Testis (tissue), 3 donors: ENCODE measurements around the gene WDR36. TPM values are rescaled to one million over a fixed set of nuclear protein-coding genes. Genes with fewer than 3 reads are reported as not detected.

Experiments used
- DNase-seq: peaks from one replicate; pipeline ENCODE4 v3.0.0-alpha.2; 2019
- H3K27ac ChIP-seq, 2 donors: fragments of 200-600 bp; sonication (generic); one replicate each; pipeline ENCODE4 v1.5.1; 2019
- H3K27me3 ChIP-seq: fragments of 200-600 bp; sonication (generic); one replicate; pipeline ENCODE4 v1.5.1; 2019
- H3K36me3 ChIP-seq: fragments of 200-600 bp; sonication (generic); one replicate; pipeline ENCODE4 v1.5.1; 2017; ENCODE audit warnings: low read depth; ENCODE audit errors: missing control alignments
- H3K4me1 ChIP-seq: fragments of 200-600 bp; sonication (generic); one replicate; pipeline ENCODE4 v1.5.1; 2019
- H3K4me3 ChIP-seq, 2 donors: fragments of 200-600 bp; sonication (generic); one replicate each; pipeline ENCODE4 v1.5.1; 2017 to 2019
- H3K9me3 ChIP-seq: fragments of 200-600 bp; sonication (generic); one replicate; pipeline ENCODE4 v1.5.1; 2017
- POLR2A ChIP-seq: fragments of 450-650 bp; IDR thresholded peaks from one replicate; pipeline ENCODE4 v1.6.1; 2017; ENCODE audit warnings: antibody characterized with exemption, mild to moderate bottlenecking, moderate library complexity
- WGBS, 2 donors: methylation state at CpG; one replicate each; pipeline ENCODE4 v1.1.5; 2018; 5-methylcytosine and 5-hydroxymethylcytosine counted together
- intact Hi-C: fragments of 100-400 bp; cut with DNase I; formaldehyde crosslinking; loops from one replicate; pipeline ENCODE4 v1.15.1; 2023; ENCODE audit warnings: low total_unique reads
- polyA plus RNA-seq: library from polyadenylated mRNA; stranded (reverse); fragments of 350-450 nt; fragmentation: Illumina TruSeq; extraction: RNeasy Lipid Tissue Mini Kit (QIAGEN cat#74804); gene quantifications from one replicate; pipeline ENCODE4 v1.2.3, GENCODE V29; 2014; ENCODE audit warnings: low read depth, low replicate concordance; ENCODE audit not compliant: insufficient read depth
- total RNA-seq, 2 donors: library from RNA; depleted of rRNA; stranded (reverse); fragments of >200 nt; gene quantifications; one replicate each; pipeline ENCODE4 v1.2.3, GENCODE V29; 2016
- TF ChIP-seq, protein P1 (sequence below), 3 experiments: fragments of 450-650 bp in 2 of 3; fragments of 200-600 bp in 1 of 3; sonication (generic) in 1 of 3; IDR thresholded peaks; one replicate each; pipeline ENCODE4 v1.5.1; 2016 to 2019; ENCODE audit warnings: antibody characterized with exemption in 3 of 3, mild to moderate bottlenecking in 2 of 3, moderate library complexity in 1 of 3

Gene WDR36
- total and polyA plus RNA-seq, 3 donors from 2014 or later = 11.6 to 23.9 (median 18.0) TPM

- WGBS, 2 donors = 14 to 17% methylated on average over 39 to 42 of the region's 42 CpGs
- intact Hi-C loops = no loop called here
- H3K4me3 ChIP-seq = peak overlapping the region in 1 of 2 donors; percentile 8
- no peaks in the 10 kb centered on the region for H3K4me1 ChIP-seq
- TF ChIP-seq POLR2A = no peak
- TF ChIP-seq, protein P1, sequence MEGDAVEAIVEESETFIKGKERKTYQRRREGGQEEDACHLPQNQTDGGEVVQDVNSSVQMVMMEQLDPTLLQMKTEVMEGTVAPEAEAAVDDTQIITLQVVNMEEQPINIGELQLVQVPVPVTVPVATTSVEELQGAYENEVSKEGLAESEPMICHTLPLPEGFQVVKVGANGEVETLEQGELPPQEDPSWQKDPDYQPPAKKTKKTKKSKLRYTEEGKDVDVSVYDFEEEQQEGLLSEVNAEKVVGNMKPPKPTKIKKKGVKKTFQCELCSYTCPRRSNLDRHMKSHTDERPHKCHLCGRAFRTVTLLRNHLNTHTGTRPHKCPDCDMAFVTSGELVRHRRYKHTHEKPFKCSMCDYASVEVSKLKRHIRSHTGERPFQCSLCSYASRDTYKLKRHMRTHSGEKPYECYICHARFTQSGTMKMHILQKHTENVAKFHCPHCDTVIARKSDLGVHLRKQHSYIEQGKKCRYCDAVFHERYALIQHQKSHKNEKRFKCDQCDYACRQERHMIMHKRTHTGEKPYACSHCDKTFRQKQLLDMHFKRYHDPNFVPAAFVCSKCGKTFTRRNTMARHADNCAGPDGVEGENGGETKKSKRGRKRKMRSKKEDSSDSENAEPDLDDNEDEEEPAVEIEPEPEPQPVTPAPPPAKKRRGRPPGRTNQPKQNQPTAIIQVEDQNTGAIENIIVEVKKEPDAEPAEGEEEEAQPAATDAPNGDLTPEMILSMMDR (IDR thresholded peaks at IDR 0.05) = no peak
- peak; percentile 47 for DNase-seq
- H3K27ac ChIP-seq = no peak overlapping the region
- no peaks in the 10 kb centered on the region for H3K36me3 ChIP-seq
- H3K27me3 ChIP-seq = no peaks in the 10 kb centered on the region
- no peaks in the 10 kb centered on the region for H3K9me3 ChIP-seq
Measured at GRCh38 chr5:111070272-111071134, 21.6 kb upstream of the WDR36 start.

GRCh38 chr5:111071413-111071812, 20.7 kb upstream of the WDR36 start, which contains the start of gene TSLP:
TSS of gene TSLP (plus strand) at chr5:111071713. CDS start at chr5:111071891, 178 bp downstream.
- 69 to 87% methylated on average over 4 of the region's 4 CpGs for WGBS, 2 donors
- Histone ChIP-seq H3K36me3 (no peaks in the 10 kb centered on the region), H3K9me3 (no peaks in the 10 kb centered on the region), H3K27ac (no peak within 1 kb of the TSS), H3K4me3 (peak within 1 kb of the TSS in 1 of 2 donors; percentile 8), H3K4me1 (no peaks in the 10 kb centered on the region), H3K27me3 (no peaks in the 10 kb centered on the region)
- TF ChIP-seq, protein P1 (IDR thresholded peaks at IDR 0.05) = no peak
- no peak for TF ChIP-seq POLR2A
- DNase-seq = no peak
- intact Hi-C loops = no loop called here

DNA sequence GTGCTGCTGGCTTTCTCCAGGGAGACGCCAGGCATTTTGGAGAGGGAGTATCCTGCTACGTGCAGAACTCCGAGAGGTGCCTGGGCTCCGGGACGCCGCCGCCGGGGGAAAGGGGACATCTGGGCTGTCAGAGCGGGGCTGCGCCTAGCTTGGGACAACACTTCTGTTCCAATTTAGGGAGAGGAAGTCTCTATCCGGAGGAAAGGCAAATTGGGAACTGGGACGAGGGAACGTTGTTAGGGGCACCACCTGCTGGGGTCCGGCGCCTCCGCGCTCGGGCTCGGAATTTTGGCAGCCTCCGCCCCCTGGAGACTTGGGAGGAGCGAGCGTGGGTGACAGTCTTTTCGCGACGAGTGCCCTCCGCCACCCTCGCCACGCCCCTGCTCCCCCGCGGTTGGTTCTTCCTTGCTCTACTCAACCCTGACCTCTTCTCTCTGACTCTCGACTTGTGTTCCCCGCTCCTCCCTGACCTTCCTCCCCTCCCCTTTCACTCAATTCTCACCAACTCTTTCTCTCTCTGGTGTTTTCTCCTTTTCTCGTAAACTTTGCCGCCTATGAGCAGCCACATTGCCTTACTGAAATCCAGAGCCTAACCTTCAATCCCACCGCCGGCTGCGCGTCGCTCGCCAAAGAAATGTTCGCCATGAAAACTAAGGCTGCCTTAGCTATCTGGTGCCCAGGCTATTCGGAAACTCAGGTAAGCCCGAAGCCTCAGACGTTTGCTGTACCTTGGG, 19.0 kb upstream of the WDR36 start:
- Histone ChIP-seq H3K27me3 (no peaks in the 10 kb centered on the region), H3K9me3 (no peaks in the 10 kb centered on the region), H3K4me1 (no peaks in the 10 kb centered on the region), H3K36me3 (no peaks in the 10 kb centered on the region), H3K27ac (no peak overlapping the region), H3K4me3 (peak overlapping the region; percentile 44 to 56)
- TF ChIP-seq, protein P1 (IDR thresholded peaks at IDR 0.05) = no peak
- TF ChIP-seq POLR2A = no peak
- WGBS, 2 donors = 0 to 1% methylated on average over 37 to 44 of the region's 44 CpGs
- DNase-seq = peak; percentile 60
- intact Hi-C loops = no loop called here

- no peaks in the 10 kb centered on the region for H3K27me3 ChIP-seq
- WGBS, 2 donors = 53 to 79% methylated on average over 2 of the region's 2 CpGs
- no peak overlapping the region for H3K4me3 ChIP-seq
- no peak overlapping the region for H3K27ac ChIP-seq
- H3K36me3 ChIP-seq = no peaks in the 10 kb centered on the region
- H3K9me3 ChIP-seq = no peaks in the 10 kb centered on the region
- intact Hi-C loops = no loop called here
- H3K4me1 ChIP-seq = no peaks in the 10 kb centered on the region
- no peak for DNase-seq
- TF ChIP-seq, protein P1 (IDR thresholded peaks at IDR 0.05) = no peak
- no peak for TF ChIP-seq POLR2A
Measured at GRCh38 chr5:111074244-111074643, 17.9 kb upstream of the WDR36 start.
